ENCODE results near the gene KLHL2. TPM values are rescaled to one million over a fixed set of nuclear protein-coding genes. Genes with fewer than 3 reads are reported as not detected.
A peak's percentile ranks its signal among the peaks of the same experiment; 100 is the strongest.

KLHL2 gene
- total and polyA plus RNA-seq, 9 of the 15 experiments (the other 6 are each of a cell fraction or from before 2014, with no cell fraction given) = 2.5 to 11.3 (median 6.1) TPM

DNA sequence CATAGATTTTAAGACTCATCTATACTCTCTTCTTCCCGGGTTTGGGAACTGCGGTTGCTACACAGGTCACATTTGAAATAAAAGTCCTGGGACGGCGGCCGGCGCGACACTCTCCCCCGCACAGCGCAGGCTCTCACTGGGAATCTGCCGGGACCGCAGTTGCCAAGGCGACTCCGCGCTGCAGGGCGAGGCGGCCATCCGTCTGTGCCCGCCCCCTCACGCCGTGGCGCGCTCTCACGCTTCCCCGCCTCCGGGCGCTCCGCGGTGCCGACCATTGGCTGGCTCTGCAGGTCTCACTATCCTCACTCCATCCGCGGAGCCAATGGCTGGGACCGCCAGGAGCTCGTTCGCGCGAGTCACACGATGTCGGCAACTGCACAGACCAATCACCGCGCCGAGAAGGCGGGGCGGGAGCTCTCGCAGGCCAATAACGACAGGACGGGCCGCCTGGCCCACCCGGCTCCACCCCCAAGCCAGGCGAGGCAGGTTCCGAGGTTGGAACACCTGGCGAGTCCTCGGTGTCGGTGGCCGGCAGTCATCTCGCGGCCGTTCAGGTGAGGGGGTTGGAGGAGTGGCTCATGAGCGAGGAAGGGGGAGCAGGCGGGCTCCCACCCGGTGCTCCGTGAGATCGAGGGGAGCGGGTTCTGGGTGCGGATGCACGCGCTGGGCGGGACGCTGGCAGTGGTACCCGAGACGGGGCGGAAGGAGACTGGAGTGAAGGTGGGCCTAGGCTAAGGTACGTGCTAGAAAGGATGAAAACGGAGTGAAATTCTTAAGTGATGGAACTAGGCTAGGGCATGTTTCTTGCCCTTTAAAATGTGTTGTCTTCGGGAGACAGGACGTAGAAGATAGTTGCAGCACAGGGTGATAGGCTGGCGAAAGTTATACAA, 120.1 kb downstream of the KLHL2 start, which contains the start of gene MSMO1 (continued):
- TF ChIP-seq, protein P1, sequence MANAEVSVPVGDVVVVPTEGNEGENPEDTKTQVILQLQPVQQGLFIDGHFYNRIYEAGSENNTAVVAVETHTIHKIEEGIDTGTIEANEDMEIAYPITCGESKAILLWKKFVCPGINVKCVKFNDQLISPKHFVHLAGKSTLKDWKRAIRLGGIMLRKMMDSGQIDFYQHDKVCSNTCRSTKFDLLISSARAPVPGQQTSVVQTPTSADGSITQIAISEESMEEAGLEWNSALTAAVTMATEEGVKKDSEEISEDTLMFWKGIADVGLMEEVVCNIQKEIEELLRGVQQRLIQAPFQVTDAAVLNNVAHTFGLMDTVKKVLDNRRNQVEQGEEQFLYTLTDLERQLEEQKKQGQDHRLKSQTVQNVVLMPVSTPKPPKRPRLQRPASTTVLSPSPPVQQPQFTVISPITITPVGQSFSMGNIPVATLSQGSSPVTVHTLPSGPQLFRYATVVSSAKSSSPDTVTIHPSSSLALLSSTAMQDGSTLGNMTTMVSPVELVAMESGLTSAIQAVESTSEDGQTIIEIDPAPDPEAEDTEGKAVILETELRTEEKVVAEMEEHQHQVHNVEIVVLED (CRISPR knock-in tag; IDR thresholded peaks at IDR 0.05) = peak; percentile 95
- peak; percentile 100 for TF ChIP-seq HDAC3 (IDR thresholded peaks at IDR 0.05; ENCODE audit: borderline replicate concordance, partially characterized antibody)
- TF ChIP-seq NRF1 (conservative IDR thresholded peaks at IDR 0.05 in 1 of 2, IDR thresholded peaks at IDR 0.05 in 1 of 2) = peak; percentile 82 to 85
- TF ChIP-seq ZNF124 (CRISPR knock-in tag; IDR thresholded peaks at IDR 0.05) = no peak
- peak; percentile 95 for TF ChIP-seq MXI1 (IDR thresholded peaks at IDR 0.05; ENCODE audit: low read depth, low read length)
- no peak for TF ChIP-seq ZFP30 (CRISPR knock-in tag; IDR thresholded peaks at IDR 0.05; ENCODE audit: borderline replicate concordance)
- TF ChIP-seq, protein P2, sequence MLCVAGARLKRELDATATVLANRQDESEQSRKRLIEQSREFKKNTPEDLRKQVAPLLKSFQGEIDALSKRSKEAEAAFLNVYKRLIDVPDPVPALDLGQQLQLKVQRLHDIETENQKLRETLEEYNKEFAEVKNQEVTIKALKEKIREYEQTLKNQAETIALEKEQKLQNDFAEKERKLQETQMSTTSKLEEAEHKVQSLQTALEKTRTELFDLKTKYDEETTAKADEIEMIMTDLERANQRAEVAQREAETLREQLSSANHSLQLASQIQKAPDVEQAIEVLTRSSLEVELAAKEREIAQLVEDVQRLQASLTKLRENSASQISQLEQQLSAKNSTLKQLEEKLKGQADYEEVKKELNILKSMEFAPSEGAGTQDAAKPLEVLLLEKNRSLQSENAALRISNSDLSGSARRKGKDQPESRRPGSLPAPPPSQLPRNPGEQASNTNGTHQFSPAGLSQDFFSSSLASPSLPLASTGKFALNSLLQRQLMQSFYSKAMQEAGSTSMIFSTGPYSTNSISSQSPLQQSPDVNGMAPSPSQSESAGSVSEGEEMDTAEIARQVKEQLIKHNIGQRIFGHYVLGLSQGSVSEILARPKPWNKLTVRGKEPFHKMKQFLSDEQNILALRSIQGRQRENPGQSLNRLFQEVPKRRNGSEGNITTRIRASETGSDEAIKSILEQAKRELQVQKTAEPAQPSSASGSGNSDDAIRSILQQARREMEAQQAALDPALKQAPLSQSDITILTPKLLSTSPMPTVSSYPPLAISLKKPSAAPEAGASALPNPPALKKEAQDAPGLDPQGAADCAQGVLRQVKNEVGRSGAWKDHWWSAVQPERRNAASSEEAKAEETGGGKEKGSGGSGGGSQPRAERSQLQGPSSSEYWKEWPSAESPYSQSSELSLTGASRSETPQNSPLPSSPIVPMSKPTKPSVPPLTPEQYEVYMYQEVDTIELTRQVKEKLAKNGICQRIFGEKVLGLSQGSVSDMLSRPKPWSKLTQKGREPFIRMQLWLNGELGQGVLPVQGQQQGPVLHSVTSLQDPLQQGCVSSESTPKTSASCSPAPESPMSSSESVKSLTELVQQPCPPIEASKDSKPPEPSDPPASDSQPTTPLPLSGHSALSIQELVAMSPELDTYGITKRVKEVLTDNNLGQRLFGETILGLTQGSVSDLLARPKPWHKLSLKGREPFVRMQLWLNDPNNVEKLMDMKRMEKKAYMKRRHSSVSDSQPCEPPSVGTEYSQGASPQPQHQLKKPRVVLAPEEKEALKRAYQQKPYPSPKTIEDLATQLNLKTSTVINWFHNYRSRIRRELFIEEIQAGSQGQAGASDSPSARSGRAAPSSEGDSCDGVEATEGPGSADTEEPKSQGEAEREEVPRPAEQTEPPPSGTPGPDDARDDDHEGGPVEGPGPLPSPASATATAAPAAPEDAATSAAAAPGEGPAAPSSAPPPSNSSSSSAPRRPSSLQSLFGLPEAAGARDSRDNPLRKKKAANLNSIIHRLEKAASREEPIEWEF (CRISPR knock-in tag; IDR thresholded peaks at IDR 0.05) = no peak
- no peak for TF ChIP-seq LEF1 (IDR thresholded peaks at IDR 0.05)
- no peak for TF ChIP-seq ETV1 (tag; conservative IDR thresholded peaks at IDR 0.05; ENCODE audit: low read depth)
- peak; percentile 78 for TF ChIP-seq SUPT5H (IDR thresholded peaks at IDR 0.05)
- peak; percentile 44 for TF ChIP-seq TAF1 (IDR thresholded peaks at IDR 0.05; ENCODE audit: control insufficient read depth, extremely low read depth, insufficient read depth, low read length, severe bottlenecking)
- TF ChIP-seq GTF2F1 (IDR thresholded peaks at IDR 0.05; ENCODE audit: low read depth, low read length) = no peak
- no peak for TF ChIP-seq ZFPM2 (CRISPR knock-in tag; IDR thresholded peaks at IDR 0.05)
- peak; percentile 91 for TF ChIP-seq HNRNPH1 (optimal IDR thresholded peaks at IDR 0.05; ENCODE audit: low read depth, low read length)
- TF ChIP-seq OTX1 (CRISPR knock-in tag; IDR thresholded peaks at IDR 0.05) = no peak
- TF ChIP-seq YY1 (IDR thresholded peaks at IDR 0.05; ENCODE audit: borderline replicate concordance in 1 of 3, control insufficient read depth in 1 of 3, extremely low read depth in 1 of 3, insufficient read depth in 3 of 3, insufficient read length in 1 of 3, insufficient replicate concordance in 2 of 3, low read depth in 1 of 3, low read length in 2 of 3) = peak in 1 of 3 experiments; percentile 64
- TF ChIP-seq DACH1 (IDR thresholded peaks at IDR 0.05; ENCODE audit: partially characterized antibody) = no peak
- TF ChIP-seq ZBTB17 (CRISPR knock-in tag; IDR thresholded peaks at IDR 0.05) = no peak
- no peak for TF ChIP-seq ZFP36 (IDR thresholded peaks at IDR 0.05; ENCODE audit: low read depth, low read length, partially characterized antibody)
- TF ChIP-seq, protein P3, sequence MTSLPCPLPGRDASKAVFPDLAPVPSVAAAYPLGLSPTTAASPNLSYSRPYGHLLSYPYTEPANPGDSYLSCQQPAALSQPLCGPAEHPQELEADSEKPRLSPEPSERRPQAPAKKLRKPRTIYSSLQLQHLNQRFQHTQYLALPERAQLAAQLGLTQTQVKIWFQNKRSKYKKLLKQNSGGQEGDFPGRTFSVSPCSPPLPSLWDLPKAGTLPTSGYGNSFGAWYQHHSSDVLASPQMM (CRISPR knock-in tag; IDR thresholded peaks at IDR 0.05) = no peak
- TF ChIP-seq RNF2 (IDR thresholded peaks at IDR 0.05) = no peak
